IPS-18a (cell line): ENCODE results near the gene GALNS.
A peak's percentile ranks its signal among the peaks of the same experiment; 100 is the strongest.

Experiments used
- H3K27ac ChIP-seq: one replicate; pipeline ENCODE4 v1.5.1; 2013; ENCODE audit warnings: low read length
- H3K27me3 ChIP-seq: one replicate; pipeline ENCODE4 v1.6.1; 2013; ENCODE audit warnings: mild to moderate bottlenecking, low read length; ENCODE audit not compliant: control insufficient read depth, insufficient read depth
- H3K36me3 ChIP-seq: one replicate; pipeline ENCODE4 v1.6.1; 2013; ENCODE audit warnings: low read depth, low read length; ENCODE audit not compliant: control insufficient read depth
- H3K4me1 ChIP-seq: one replicate; pipeline ENCODE4 v1.6.1; 2013; ENCODE audit warnings: low read depth, low read length; ENCODE audit not compliant: control insufficient read depth
- H3K4me3 ChIP-seq: one replicate; pipeline ENCODE4 v1.5.1; 2013; ENCODE audit warnings: low read length
- H3K9ac ChIP-seq: one replicate; pipeline ENCODE4 v1.6.1; 2013; ENCODE audit warnings: mild to moderate bottlenecking, low read length, moderate library complexity
- H3K9me3 ChIP-seq: one replicate; pipeline ENCODE4 v1.6.1; 2013; ENCODE audit warnings: low read depth, low read length; ENCODE audit not compliant: control insufficient read depth

The GALNS gene

GRCh38 chr16:88809068-88809675 lies 47.6 kb downstream of the GALNS start:
- H3K36me3 ChIP-seq: peaks cover 53% of the 10 kb centered on the region
- H3K27me3 ChIP-seq: no peaks in the 10 kb centered on the region
- H3K4me1 ChIP-seq: peaks cover 11% of the 10 kb centered on the region
- no peak overlapping the region for H3K9ac ChIP-seq
- H3K4me3 ChIP-seq: no peak overlapping the region
- H3K9me3 ChIP-seq: no peaks in the 10 kb centered on the region
- no peak overlapping the region for H3K27ac ChIP-seq

GRCh38 chr16:88807626-88808453 lies 48.9 kb downstream of the GALNS start:
- no peaks in the 10 kb centered on the region for H3K27me3 ChIP-seq
- H3K4me1 ChIP-seq: peaks cover 11% of the 10 kb centered on the region
- H3K4me3 ChIP-seq: no peak overlapping the region
- H3K9me3 ChIP-seq: no peaks in the 10 kb centered on the region
- no peak overlapping the region for H3K27ac ChIP-seq
- H3K9ac ChIP-seq: no peak overlapping the region
- peaks cover 53% of the 10 kb centered on the region for H3K36me3 ChIP-seq

- Histone ChIP-seq H3K4me3 (no peak overlapping the region), H3K9me3 (no peaks in the 10 kb centered on the region), H3K27ac (no peak overlapping the region), H3K27me3 (no peaks in the 10 kb centered on the region), H3K36me3 (peaks cover 53% of the 10 kb centered on the region), H3K4me1 (peaks cover 11% of the 10 kb centered on the region), H3K9ac (no peak overlapping the region)
Observed at GRCh38 chr16:88807142-88807625, 49.6 kb downstream of the GALNS start.

- peaks cover 53% of the 10 kb centered on the region for H3K36me3 ChIP-seq
- H3K27ac ChIP-seq: no peak overlapping the region
- H3K4me3 ChIP-seq: no peak overlapping the region
- no peaks in the 10 kb centered on the region for H3K27me3 ChIP-seq
- H3K9me3 ChIP-seq: no peaks in the 10 kb centered on the region
- H3K4me1 ChIP-seq: peaks cover 11% of the 10 kb centered on the region
- no peak overlapping the region for H3K9ac ChIP-seq
Observed at GRCh38 chr16:88806491-88807111, 50.1 kb downstream of the GALNS start.

- Histone ChIP-seq H3K4me3 (no peak overlapping the region), H3K9me3 (no peaks in the 10 kb centered on the region), H3K9ac (no peak overlapping the region), H3K27ac (no peak overlapping the region), H3K4me1 (peaks cover 11% of the 10 kb centered on the region), H3K27me3 (no peaks in the 10 kb centered on the region), H3K36me3 (peaks cover 53% of the 10 kb centered on the region)
Observed at GRCh38 chr16:88805887-88806393, 50.8 kb downstream of the GALNS start.

GRCh38 chr16:88805340-88805715 lies 51.4 kb downstream of the GALNS start:
- Histone ChIP-seq H3K9ac (no peak overlapping the region), H3K9me3 (no peaks in the 10 kb centered on the region), H3K4me1 (peaks cover 8% of the 10 kb centered on the region), H3K36me3 (peaks cover 53% of the 10 kb centered on the region), H3K27ac (no peak overlapping the region), H3K4me3 (no peak overlapping the region), H3K27me3 (no peaks in the 10 kb centered on the region)

- H3K4me3 ChIP-seq: peak overlapping the region; percentile 80
- no peak overlapping the region for H3K27ac ChIP-seq
- peak overlapping the region; percentile 76 for H3K9ac ChIP-seq
- peaks cover 50% of the 10 kb centered on the region for H3K36me3 ChIP-seq
- no peaks in the 10 kb centered on the region for H3K9me3 ChIP-seq
- peaks cover 5% of the 10 kb centered on the region for H3K4me1 ChIP-seq
- H3K27me3 ChIP-seq: no peaks in the 10 kb centered on the region
Observed at GRCh38 chr16:88804552-88805339, 52.0 kb downstream of the GALNS start.

- no peak overlapping the region for H3K27ac ChIP-seq
- H3K27me3 ChIP-seq: no peaks in the 10 kb centered on the region
- H3K9ac ChIP-seq: peak overlapping the region; percentile 76
- no peaks in the 10 kb centered on the region for H3K9me3 ChIP-seq
- H3K36me3 ChIP-seq: peaks cover 44% of the 10 kb centered on the region
- H3K4me3 ChIP-seq: peak overlapping the region; percentile 80
- peaks cover 5% of the 10 kb centered on the region for H3K4me1 ChIP-seq
Observed at GRCh38 chr16:88804173-88804551, 52.6 kb downstream of the GALNS start.

- peaks cover 5% of the 10 kb centered on the region for H3K4me1 ChIP-seq
- peaks cover 37% of the 10 kb centered on the region for H3K36me3 ChIP-seq
- H3K9ac ChIP-seq: peak within 1 kb of the TSS; percentile 76
- no peak within 1 kb of the TSS for H3K27ac ChIP-seq
- no peaks in the 10 kb centered on the region for H3K9me3 ChIP-seq
- peak within 1 kb of the TSS; percentile 80 for H3K4me3 ChIP-seq
- H3K27me3 ChIP-seq: no peaks in the 10 kb centered on the region
Observed at GRCh38 chr16:88803264-88803987, 53.3 kb downstream of the GALNS start, which contains the start of gene CDT1. Gene CDT1, plus strand, starts transcription at chr16:88803789. Its CDS starts 43 bp downstream, at chr16:88803832.

GRCh38 chr16:88800277-88800592 lies 56.5 kb downstream of the GALNS start:
- Histone ChIP-seq H3K36me3 (peaks cover 5% of the 10 kb centered on the region), H3K9me3 (no peaks in the 10 kb centered on the region), H3K4me1 (peaks cover 5% of the 10 kb centered on the region), H3K27me3 (no peaks in the 10 kb centered on the region), H3K4me3 (no peak overlapping the region), H3K27ac (no peak overlapping the region), H3K9ac (no peak overlapping the region)
